ENCODE measurements around the gene UACA.

Gene UACA

DNA sequence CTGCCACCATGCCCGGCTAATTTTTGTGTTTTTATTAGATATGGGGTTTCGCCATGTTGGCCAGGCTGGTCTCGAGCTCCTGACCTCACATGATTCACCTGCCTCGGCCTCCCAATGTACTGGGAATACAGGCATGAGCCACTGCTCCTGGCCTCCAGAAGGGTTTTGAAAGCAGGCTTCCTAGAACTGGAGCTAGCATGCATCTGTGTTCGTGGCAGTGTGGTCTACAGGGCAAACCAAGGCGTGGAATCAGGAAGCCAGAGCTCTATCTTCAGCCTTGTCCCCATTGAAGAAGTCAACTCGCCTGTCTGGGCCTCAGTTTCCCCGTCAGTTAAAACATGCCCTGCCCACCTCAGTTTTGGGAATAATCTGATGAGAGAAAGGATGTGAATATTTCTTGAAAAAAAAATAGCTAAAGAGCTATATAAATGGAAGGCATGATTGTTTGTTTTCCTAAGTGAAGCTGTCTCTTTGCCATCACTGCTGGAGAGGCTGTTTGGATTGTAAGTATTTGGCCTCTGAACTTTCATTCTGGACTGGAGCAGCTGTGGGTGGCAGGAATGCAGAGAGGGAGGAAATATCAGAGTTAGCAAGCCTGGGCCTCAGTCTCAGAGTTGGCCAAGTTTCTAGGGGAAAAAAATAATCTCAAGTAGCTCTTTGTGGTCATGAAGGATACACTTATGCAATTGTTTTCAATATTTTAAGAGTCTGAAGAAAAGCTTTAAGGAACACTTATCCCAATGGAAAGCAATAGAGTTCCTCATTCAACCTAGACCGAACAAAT, 36.5 kb upstream of the UACA start:
- TF ChIP-seq, protein P1, sequence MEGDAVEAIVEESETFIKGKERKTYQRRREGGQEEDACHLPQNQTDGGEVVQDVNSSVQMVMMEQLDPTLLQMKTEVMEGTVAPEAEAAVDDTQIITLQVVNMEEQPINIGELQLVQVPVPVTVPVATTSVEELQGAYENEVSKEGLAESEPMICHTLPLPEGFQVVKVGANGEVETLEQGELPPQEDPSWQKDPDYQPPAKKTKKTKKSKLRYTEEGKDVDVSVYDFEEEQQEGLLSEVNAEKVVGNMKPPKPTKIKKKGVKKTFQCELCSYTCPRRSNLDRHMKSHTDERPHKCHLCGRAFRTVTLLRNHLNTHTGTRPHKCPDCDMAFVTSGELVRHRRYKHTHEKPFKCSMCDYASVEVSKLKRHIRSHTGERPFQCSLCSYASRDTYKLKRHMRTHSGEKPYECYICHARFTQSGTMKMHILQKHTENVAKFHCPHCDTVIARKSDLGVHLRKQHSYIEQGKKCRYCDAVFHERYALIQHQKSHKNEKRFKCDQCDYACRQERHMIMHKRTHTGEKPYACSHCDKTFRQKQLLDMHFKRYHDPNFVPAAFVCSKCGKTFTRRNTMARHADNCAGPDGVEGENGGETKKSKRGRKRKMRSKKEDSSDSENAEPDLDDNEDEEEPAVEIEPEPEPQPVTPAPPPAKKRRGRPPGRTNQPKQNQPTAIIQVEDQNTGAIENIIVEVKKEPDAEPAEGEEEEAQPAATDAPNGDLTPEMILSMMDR (IDR thresholded peaks at IDR 0.05; ENCODE audit: insufficient read depth, low read depth, low read length, missing control alignments): no peak
- no peak for DNase-seq (ENCODE audit: low read depth)
- no peak overlapping the region for H3K4me3 ChIP-seq (ENCODE audit: low read depth, low read length)

DNA sequence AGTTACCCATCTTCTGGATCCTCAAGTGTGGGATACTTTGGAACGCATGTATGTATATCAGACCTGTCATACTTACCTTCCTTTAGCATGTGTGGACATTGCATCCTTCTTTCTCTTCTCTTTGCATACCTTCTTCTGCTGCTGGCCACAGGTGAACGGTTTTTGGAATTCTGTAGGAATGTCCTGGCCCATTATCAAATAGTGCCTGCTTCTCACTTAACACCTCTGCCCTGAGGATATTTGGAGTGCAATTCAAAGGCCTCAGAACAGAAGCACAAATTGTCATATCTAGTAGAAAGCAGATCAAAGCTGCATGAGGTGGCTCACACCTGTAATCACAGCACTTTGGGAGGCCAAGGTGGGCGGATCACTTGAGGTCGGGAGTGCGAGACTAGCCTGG, 34.1 kb upstream of the UACA start:
- TF ChIP-seq, protein P1 (IDR thresholded peaks at IDR 0.05; ENCODE audit: insufficient read depth, low read depth, low read length, missing control alignments): no peak
- no peak overlapping the region for H3K4me3 ChIP-seq (ENCODE audit: low read depth, low read length)
- DNase-seq (ENCODE audit: low read depth): no peak

DNA sequence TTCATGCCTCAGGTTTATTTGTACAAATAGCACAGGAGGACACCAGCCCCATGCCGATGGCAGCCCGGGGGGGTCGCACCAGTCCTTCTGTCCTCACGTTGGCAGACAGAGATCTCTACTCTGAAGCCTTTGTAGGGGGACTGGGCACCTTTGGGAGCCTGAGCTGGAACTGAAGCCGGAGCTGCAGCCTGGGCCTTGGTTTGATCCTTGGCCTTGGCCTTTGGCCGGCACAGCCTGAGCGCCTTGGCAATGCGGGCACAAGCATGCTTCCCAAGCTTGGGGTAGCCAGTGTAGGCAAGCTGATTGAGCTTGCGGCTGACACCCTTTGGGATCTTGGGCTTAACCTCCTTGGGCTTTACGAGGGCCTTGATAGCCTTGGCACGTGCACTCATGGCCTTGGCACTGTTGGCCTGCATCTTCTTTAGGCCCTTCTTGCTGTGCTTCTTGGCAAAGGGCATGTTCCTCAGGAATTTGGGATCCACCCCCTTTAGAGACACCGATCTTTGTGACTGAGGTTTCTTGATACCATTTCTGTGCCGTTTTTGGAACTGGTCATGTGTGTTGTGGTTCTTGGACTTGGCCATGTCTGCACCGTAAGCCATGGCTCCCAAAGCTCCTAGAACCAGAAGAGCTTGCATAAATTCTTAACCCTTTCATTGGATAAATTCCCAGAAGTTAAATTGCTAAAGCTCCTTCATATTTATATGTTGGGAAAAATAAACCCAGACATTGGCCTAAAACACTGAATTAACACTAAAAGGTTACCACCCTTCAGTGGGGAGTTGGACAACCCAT, 33.4 kb upstream of the UACA start:
- H3K4me3 ChIP-seq (ENCODE audit: low read depth, low read length): no peak overlapping the region
- TF ChIP-seq, protein P1 (IDR thresholded peaks at IDR 0.05; ENCODE audit: insufficient read depth, low read depth, low read length, missing control alignments): no peak
- DNase-seq (ENCODE audit: low read depth): no peak

DNA sequence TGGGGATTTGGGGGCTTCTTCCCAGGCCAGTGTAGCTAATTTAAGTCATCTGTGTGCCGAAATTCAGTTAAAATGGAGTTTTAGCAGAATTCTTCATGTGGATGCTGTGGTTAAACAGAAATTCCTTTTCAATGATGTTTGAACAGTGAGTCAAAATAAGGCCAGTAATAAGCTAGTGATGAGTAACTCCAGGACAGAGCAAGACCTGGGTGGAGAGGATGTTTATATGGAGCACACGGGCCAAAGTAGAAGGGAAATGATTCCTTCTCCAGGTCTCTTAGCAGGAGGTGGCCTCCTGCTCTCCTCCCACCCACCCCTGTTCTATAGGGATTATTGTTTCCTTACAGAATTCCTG, 31.9 kb upstream of the UACA start:
- no peak overlapping the region for H3K4me3 ChIP-seq (ENCODE audit: low read depth, low read length)
- DNase-seq (ENCODE audit: low read depth): no peak
- TF ChIP-seq, protein P1 (IDR thresholded peaks at IDR 0.05; ENCODE audit: insufficient read depth, low read depth, low read length, missing control alignments): no peak

DNA sequence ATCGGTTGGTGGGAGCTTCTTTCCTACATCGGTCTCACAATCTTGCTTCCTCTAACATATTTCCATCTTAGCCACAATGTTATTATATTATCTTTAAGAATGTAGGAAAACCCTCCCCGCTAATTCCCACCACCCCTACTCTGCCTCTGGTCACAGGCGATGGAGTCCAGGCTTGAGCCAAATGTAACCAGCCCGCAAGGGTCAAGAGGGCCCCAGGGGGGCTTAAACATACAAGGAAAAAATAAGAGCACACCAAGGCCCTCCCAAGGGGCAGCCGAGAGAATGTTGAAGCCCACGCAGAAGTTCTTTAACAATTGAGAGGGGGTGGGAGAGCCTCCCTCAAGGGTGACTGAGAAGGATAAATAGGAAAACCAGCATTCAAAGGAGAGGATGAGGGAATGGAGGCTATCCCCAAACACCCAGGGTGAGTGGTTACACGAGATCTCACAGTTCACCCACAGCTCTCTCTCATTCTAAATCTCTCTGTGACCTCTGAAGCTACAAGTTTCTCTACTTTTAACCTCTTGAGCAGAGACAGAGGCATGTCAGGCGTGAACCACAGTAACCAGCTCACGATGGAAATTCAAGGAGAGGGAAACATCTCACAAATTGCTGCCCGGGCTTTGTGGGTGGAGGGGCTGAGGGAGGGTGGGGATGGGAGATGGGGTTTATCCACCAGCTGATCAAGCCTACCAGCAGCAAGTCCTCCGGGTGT, 31.4 kb upstream of the UACA start:
- H3K4me3 ChIP-seq (ENCODE audit: low read depth, low read length): no peak overlapping the region
- TF ChIP-seq, protein P1 (IDR thresholded peaks at IDR 0.05; ENCODE audit: insufficient read depth, low read depth, low read length, missing control alignments): no peak
- DNase-seq (ENCODE audit: low read depth): no peak

DNA sequence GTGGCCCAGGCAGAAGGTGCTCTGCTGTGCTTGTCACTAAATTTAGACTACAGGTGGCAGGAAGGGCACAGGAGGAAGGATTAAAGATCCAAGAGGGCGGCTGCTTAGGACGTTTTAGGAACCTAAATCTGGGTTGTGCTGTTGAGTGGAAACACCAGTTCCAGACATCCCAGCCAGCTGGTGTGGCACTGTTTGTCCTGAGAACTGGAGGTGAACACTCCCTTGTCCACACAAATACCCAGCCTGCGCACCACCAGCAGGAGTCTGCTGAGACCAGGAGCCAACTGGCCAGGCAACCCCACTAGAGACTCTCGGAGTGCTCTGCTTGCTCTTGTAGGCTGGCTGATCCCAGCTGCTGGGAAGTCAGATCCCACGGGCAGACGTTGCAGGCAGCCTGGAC, 30.3 kb upstream of the UACA start:
- TF ChIP-seq, protein P1 (IDR thresholded peaks at IDR 0.05; ENCODE audit: insufficient read depth, low read depth, low read length, missing control alignments): no peak
- H3K4me3 ChIP-seq (ENCODE audit: low read depth, low read length): no peak overlapping the region

More for the DNA sequence above, 30.3 kb upstream of the UACA start:
- no peak for DNase-seq (ENCODE audit: low read depth)

Data from GM12865 (cell line).